ENCODE data around the gene PRRG2. TPM values are rescaled to one million over a fixed set of nuclear protein-coding genes. Genes with fewer than 3 reads are reported as not detected.

Gene PRRG2
- total RNA-seq, 1 experiment from 2014 or later = 3.3 TPM

GRCh38 chr19:49579193-49579592, 1.9 kb upstream of the PRRG2 start:
- no CpG with 5 or more reads among the region's 4 CpGs for WGBS (ENCODE audit: extremely low coverage, insufficient read length, low lambda C conversion rate)
- H4K91ac ChIP-seq (ENCODE audit: insufficient read length, low read depth, low read length) = no peak overlapping the region
- H2AFZ ChIP-seq (ENCODE audit: low read length) = no peak overlapping the region
- H2BK20ac ChIP-seq (ENCODE audit: low read depth, low read length, poor library complexity, severe bottlenecking) = no peak overlapping the region
- Mint-ChIP-seq H3K4me1 (peaks cover 15 to 26% of the 10 kb centered on the region in 2 experiments), H3K27ac (peak overlapping the region in 1 of 3 experiments; percentile 41; a peak in 2 of 7 replicates), H3K36me3 (ENCODE audit: insufficient read depth in 1 of 3, low read depth in 3 of 3) (peaks cover 1 to 9% (median 9%) of the 10 kb centered on the region in 3 experiments; a peak in 5 of 7 replicates), H3K9me3 (no peaks in the 10 kb centered on the region; a peak in 1 of 5 replicates), H3K27me3 (ENCODE audit: low read depth) (no peaks in the 10 kb centered on the region), H3K4me3 (peak overlapping the region; percentile 92 to 95)
- H2BK120ac ChIP-seq (ENCODE audit: low read depth, low read length, poor library complexity, severe bottlenecking) = no peak overlapping the region
- peaks cover 10% of the 10 kb centered on the region for H3K23me2 ChIP-seq (ENCODE audit: insufficient read length, low read depth, low read length, poor library complexity, severe bottlenecking)
- no peak for TF ChIP-seq CTCF (conservative IDR thresholded peaks at IDR 0.05)
- H2BK12ac ChIP-seq (ENCODE audit: insufficient read length, low read depth, low read length) = no peak overlapping the region
- H4K8ac ChIP-seq (replicated peaks; ENCODE audit: insufficient read length, low read depth, low read length) = no peak overlapping the region
- H3K9ac ChIP-seq (ENCODE audit: extremely low read depth, insufficient read length, low read length) = peak overlapping the region; percentile 15
- H2BK15ac ChIP-seq (ENCODE audit: low read depth, low read length) = no peak overlapping the region
- no peak overlapping the region for H3K23ac ChIP-seq (ENCODE audit: insufficient read length, low read depth, low read length)
- no peaks in the 10 kb centered on the region for H3K79me1 ChIP-seq (ENCODE audit: insufficient read depth, low read depth, low read length, poor library complexity, severe bottlenecking)
- no peaks in the 10 kb centered on the region for H3K4me1 ChIP-seq (ENCODE audit: insufficient read depth, low read length)
- no peak overlapping the region for H3T11ph ChIP-seq (ENCODE audit: low read length)
- no peak overlapping the region for H3K18ac ChIP-seq (ENCODE audit: insufficient read length, low read depth, low read length)
- no peak overlapping the region for H3K4ac ChIP-seq (ENCODE audit: low read depth, low read length)
- H4K20me1 ChIP-seq (ENCODE audit: control insufficient read depth, insufficient read depth, insufficient read length) = no peaks in the 10 kb centered on the region
- no peak overlapping the region for H3K27ac ChIP-seq (ENCODE audit: insufficient read length, low read depth, low read length)
- H3K14ac ChIP-seq (ENCODE audit: insufficient read depth, low read length) = no peak overlapping the region
- no peak overlapping the region for H2AK5ac ChIP-seq (ENCODE audit: insufficient read length, low read length)
- H3K4me2 ChIP-seq (ENCODE audit: insufficient read depth, insufficient read length, low read length) = peak overlapping the region; percentile 99
- no peak for DNase-seq
- no peak overlapping the region for H2BK5ac ChIP-seq (ENCODE audit: insufficient read length, low read length)
- no peaks in the 10 kb centered on the region for H3K27me3 ChIP-seq (ENCODE audit: insufficient read depth, low read length)
- H3K79me2 ChIP-seq (ENCODE audit: insufficient read depth, low read length) = peaks cover 7% of the 10 kb centered on the region; the same call in 1 of the 2 replicates
- no peaks in the 10 kb centered on the region for H3K9me3 ChIP-seq (ENCODE audit: control insufficient read depth, low read depth, low read length)
- no peak overlapping the region for H4K5ac ChIP-seq (ENCODE audit: insufficient read length, low read depth, low read length)
- no peak overlapping the region for H3K56ac ChIP-seq (ENCODE audit: insufficient read length, low read depth, low read length)

Measured in H9 (cell line).